ENCODE measurements around the gene PIAS1.
"Not testable (repeated sequence)": the region's sequence is repeated elsewhere in the genome, so short reads cannot be mapped to it uniquely, and the experiment has no call there.

Gene PIAS1

DNA sequence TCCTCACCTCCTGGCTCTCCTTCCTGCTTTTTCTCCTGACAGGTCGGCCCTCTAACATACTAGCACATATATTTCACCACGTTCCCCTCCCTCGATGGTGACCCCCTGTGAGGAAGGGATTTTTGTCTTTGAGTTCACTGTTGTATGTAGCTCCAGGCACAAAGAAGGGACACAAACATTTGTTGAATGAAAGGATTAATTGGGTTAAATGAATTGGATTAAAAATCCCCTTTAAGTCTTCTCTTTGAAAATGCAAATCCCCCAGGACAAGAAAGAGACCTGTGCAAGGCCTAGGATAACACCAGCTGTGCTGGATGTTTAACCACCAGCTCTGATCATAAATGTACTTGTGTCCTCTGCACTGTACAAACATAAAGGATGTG, 147.8 kb downstream of the PIAS1 start:
- TF ChIP-seq, protein P1, sequence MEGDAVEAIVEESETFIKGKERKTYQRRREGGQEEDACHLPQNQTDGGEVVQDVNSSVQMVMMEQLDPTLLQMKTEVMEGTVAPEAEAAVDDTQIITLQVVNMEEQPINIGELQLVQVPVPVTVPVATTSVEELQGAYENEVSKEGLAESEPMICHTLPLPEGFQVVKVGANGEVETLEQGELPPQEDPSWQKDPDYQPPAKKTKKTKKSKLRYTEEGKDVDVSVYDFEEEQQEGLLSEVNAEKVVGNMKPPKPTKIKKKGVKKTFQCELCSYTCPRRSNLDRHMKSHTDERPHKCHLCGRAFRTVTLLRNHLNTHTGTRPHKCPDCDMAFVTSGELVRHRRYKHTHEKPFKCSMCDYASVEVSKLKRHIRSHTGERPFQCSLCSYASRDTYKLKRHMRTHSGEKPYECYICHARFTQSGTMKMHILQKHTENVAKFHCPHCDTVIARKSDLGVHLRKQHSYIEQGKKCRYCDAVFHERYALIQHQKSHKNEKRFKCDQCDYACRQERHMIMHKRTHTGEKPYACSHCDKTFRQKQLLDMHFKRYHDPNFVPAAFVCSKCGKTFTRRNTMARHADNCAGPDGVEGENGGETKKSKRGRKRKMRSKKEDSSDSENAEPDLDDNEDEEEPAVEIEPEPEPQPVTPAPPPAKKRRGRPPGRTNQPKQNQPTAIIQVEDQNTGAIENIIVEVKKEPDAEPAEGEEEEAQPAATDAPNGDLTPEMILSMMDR (IDR thresholded peaks at IDR 0.05; ENCODE audit: low read depth, low read length), result no peak

DNA sequence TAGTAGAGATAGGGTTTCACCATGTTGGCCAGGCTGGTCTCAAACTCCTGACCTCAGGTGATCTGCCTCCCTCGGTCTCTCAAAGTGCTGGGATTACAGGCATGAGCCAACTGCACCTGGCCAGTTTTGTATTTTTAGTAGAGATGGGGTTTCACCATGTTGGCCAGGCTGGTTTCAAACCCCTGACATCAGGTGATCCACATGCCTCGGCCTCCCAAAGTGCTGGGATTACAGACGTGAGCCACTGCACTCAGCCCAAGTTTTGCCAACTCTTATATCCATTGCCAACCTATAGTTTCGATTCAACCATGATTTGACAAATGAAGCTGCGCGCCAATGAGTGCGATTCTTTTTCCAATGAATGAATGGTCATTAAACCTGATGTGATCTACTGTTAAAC, 148.9 kb downstream of the PIAS1 start:
- not testable (repeated sequence) for DNase-seq (ENCODE audit: low read depth in 2 of 2); H3K4me3 ChIP-seq (replicated peaks in 1 of 2; ENCODE audit: low read depth in 2 of 2, low read length in 2 of 2)

More for the DNA sequence above, 147.8 kb downstream of the PIAS1 start:
- H3K4me3 ChIP-seq (replicated peaks in 1 of 2; ENCODE audit: low read depth in 2 of 2, low read length in 2 of 2), result no peak overlapping the region
- DNase-seq (ENCODE audit: low read depth in 2 of 2), result no peak

DNA sequence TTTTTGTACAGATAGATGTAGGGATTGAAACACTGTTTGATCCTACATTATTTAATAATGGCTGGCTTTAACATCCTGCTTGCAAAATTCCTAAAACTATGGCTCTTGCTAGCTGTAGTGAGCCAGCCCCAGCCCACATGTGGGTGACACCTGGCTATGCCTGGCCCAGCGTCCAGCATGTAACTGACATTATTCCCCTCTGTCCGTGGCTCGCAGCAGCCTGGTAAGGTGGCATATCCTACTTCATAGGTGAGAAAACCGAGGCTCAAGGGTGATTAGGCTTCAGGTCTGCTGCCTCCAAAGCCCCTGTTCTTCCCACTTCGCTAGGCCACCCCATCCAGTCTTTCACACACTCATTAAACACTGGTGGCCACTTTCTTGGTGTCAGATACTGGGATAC, 149.4 kb downstream of the PIAS1 start:
- TF ChIP-seq, protein P1 (IDR thresholded peaks at IDR 0.05; ENCODE audit: low read depth, low read length), result no peak
- no peak for DNase-seq (ENCODE audit: low read depth in 2 of 2)
- H3K4me3 ChIP-seq (replicated peaks in 1 of 2; ENCODE audit: low read depth in 2 of 2, low read length in 2 of 2), result no peak overlapping the region

DNA sequence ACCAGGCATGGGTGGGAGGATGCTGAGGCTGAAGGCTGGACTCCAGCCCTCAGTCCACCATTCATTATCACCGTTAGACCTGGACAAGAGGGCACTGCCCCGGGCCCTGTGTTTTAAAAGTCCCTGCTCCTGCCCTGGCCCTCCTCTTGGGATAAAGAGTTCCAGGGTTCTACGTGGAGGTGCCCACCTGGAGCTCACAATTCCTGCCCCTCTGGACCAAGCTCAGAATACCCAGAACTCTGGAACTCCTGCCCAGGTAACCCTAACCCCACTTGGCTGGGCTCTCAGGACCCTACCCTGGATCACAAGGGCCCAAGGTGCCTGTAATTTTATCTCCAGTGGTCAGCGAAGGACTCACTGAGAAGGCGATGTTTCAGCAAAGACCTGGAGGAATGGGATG, 149.8 kb downstream of the PIAS1 start:
- TF ChIP-seq, protein P1 (IDR thresholded peaks at IDR 0.05; ENCODE audit: low read depth, low read length), result no peak
- DNase-seq (ENCODE audit: low read depth in 2 of 2), result no peak
- H3K4me3 ChIP-seq (replicated peaks in 1 of 2; ENCODE audit: low read depth in 2 of 2, low read length in 2 of 2), result no peak overlapping the region

DNA sequence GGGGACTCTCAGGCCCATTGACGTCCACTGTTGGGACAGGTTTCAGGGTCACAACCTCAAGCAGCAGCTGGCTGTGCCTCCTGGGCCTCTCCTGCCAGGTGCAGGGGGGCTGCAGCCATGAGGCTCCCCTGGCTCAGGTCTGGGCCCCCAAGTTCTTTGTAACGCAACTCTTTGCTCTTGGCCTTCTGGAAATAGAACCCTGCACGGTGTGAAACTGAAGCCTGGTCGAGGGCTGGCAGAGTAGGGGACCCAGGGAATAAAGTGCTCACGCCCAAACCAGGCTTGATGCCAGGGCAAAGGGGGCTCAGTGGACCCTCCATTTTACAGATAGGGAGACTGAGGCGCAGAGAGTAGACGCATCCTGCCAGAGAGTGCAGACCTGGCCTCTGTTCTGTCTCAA, 150.2 kb downstream of the PIAS1 start:
- H3K4me3 ChIP-seq (replicated peaks in 1 of 2; ENCODE audit: low read depth in 2 of 2, low read length in 2 of 2), result no peak overlapping the region
- DNase-seq (ENCODE audit: low read depth in 2 of 2), result no peak
- TF ChIP-seq, protein P1 (IDR thresholded peaks at IDR 0.05; ENCODE audit: low read depth, low read length), result no peak

DNA sequence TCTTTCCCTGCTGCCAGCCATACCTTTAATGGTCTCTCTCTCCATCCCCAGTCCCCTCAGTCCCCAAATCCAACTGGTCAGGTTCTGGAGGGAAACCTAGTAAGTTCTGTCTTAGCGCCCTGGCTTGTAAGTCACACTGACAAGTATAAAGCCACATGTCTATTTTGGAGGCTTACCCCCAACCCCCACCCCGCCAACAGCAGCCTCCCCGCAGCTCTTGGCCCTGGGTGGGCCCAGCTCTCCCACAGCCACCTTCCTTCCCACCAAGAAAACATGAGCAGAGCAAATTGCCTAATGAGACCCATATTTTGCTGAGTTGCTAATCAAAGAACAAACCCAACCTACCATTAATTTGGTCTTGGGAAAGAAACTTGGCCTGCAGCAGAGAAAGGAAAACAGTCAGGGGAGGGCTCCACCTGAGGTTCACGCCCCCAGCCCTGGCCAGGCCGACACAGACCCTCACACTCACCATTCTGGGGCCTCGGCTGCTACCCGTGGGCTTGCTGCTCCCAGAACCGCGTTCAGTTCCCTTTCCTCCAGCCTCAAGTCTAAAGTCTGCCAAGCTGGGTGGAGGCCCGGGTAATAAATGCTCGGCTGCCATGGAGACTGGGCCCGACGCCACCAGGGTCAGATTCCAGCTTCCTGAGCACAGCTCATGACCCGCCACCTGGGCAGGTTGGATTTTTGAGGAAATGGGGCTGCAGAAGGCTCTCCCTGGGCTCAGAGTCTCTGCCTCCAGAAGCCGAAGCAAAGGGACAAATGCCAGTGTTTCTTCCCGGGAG, 150.9 kb downstream of the PIAS1 start, which contains the start of gene CALML4:
TSS of gene CALML4 (minus strand) at position 557 of the 782 bp plus-strand sequence. CDS start at position 472, 85 bp downstream.
- DNase-seq (ENCODE audit: low read depth in 2 of 2), result peak in 1 of 2 donors; percentile 61
- TF ChIP-seq, protein P1 (IDR thresholded peaks at IDR 0.05; ENCODE audit: low read depth, low read length), result no peak
- no peak within 1 kb of the TSS for H3K4me3 ChIP-seq (replicated peaks in 1 of 2; ENCODE audit: low read depth in 2 of 2, low read length in 2 of 2)

DNA sequence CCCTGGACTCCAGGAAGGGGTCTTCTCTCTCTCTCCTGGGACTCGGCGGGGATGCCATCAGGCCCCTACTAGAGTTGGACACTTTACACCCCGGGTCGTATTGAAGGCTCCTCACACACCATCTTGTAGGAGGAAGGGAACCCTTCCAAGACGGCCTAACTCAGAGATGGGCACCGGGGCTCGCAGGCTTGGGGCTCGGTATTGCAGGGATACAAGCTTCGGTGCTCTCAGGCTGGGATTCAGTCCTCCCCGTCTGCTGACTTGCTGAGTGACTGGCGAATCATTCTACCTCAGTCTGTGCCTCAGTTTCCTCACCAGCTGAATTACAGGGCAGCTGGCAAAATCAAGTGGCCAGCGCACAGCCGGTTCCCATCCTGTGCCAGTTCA, 151.4 kb downstream of the PIAS1 start:
- TF ChIP-seq, protein P1 (IDR thresholded peaks at IDR 0.05; ENCODE audit: low read depth, low read length), result no peak
- no peak overlapping the region for H3K4me3 ChIP-seq (replicated peaks in 1 of 2; ENCODE audit: low read depth in 2 of 2, low read length in 2 of 2)
- DNase-seq (ENCODE audit: low read depth in 2 of 2), result no peak
